Endothelial cell of umbilical vein (primary cell): ENCODE measurements around the gene LAMA4. TPM values are rescaled to one million over a fixed set of nuclear protein-coding genes. Genes with fewer than 3 reads are reported as not detected.
"Not testable (repeated sequence)": the region's sequence is repeated elsewhere in the genome, so short reads cannot be mapped to it uniquely, and the experiment has no call there.

ENCODE experiments used
- BruUV-seq: library from RNA; stranded (reverse); fragments of 400-500 nt; replicated peaks from 2 replicates; lab custom pipeline; 2021; lab: Mats Ljungman, UMichigan
- CTCF ChIA-PET: fragments of 300-600, 350-600 bp; sonication (Branson Sonifier 250); formaldehyde crosslinking; loops from one replicate; lab custom pipeline; 2021; ENCODE audit warnings: antibody characterized with exemption, inconsistent platforms; lab: Charles Lee
- POLR2A ChIA-PET: fragments of 300-600, 350-600 bp; sonication (Branson Sonifier 250); formaldehyde crosslinking; loops from one replicate; lab custom pipeline; 2021; ENCODE audit warnings: antibody characterized with exemption, inconsistent platforms; lab: Charles Lee
- DNase-seq: peaks from one replicate; pipeline ENCODE4 v3.0.0-alpha.2; 2011; ENCODE audit warnings: low read depth, low spot score
- FAIRE-seq: peaks from 2 replicates; lab custom pipeline; 2011; peaks lifted over from hg19 to GRCh38; lab: Jason Lieb, UNC
- H2AFZ ChIP-seq: 2 replicates; pipeline ENCODE4 v1.6.0; 2012; ENCODE audit warnings: low read depth, low read length, control low read depth, inconsistent platforms
- H3K27ac ChIP-seq: 2 replicates; pipeline ENCODE4 v1.5.1; 2011; ENCODE audit warnings: low read depth, mild to moderate bottlenecking, control low read depth, low read length, moderate library complexity; ENCODE audit not compliant: insufficient read depth
- H3K27me3 ChIP-seq, 2 experiments: 2 replicates each; pipeline versions ENCODE4 v1.6.0 to v1.6.1; 2011; ENCODE audit warnings: low read length in 2 of 2, mixed read lengths in 1 of 2; ENCODE audit not compliant: control insufficient read depth in 2 of 2, insufficient read depth in 2 of 2
- H3K36me3 ChIP-seq, 2 experiments: 2 replicates in 1 of 2; 3 replicates in 1 of 2; pipeline ENCODE4 v1.5.1; 2011; ENCODE audit warnings: low read length in 2 of 2, mild to moderate bottlenecking in 1 of 2, moderate library complexity in 1 of 2; ENCODE audit not compliant: control insufficient read depth in 2 of 2, insufficient read depth in 2 of 2; ENCODE audit errors: extremely low read depth in 1 of 2
- H3K4me1 ChIP-seq: 3 replicates; pipeline ENCODE4 v1.5.1; 2011; ENCODE audit warnings: mild to moderate bottlenecking, low read length; ENCODE audit not compliant: control insufficient read depth, insufficient read depth; ENCODE audit errors: extremely low read depth
- H3K4me2 ChIP-seq: 2 replicates; pipeline ENCODE4 v1.6.1; 2011; ENCODE audit warnings: low read length, control low read depth, mixed read lengths; ENCODE audit not compliant: insufficient read depth
- H3K4me3 ChIP-seq, 3 experiments: fragments of 200-600 bp in 1 of 3; sonication (generic), shearing (Covaris generic) in 1 of 3; replicated peaks in 1 of 3; 2 replicates each; pipeline ENCODE4 v1.5.1; 2011 to 2016; ENCODE audit warnings: control low read depth in 3 of 3, low read length in 3 of 3, mild to moderate bottlenecking in 2 of 3, inconsistent platforms in 1 of 3, low read depth in 1 of 3, moderate library complexity in 1 of 3; ENCODE audit not compliant: insufficient read depth in 1 of 3
- H3K79me2 ChIP-seq: 2 replicates; pipeline ENCODE4 v1.6.0; 2012; ENCODE audit warnings: low read length, inconsistent platforms; ENCODE audit not compliant: control insufficient read depth, insufficient read depth
- H3K9ac ChIP-seq: replicated peaks from 2 replicates; pipeline ENCODE3; 2011; ENCODE audit warnings: low read length, control low read depth; ENCODE audit not compliant: insufficient read depth; ENCODE audit errors: extremely low read depth
- H3K9me1 ChIP-seq: replicated peaks from 3 replicates; pipeline ENCODE4 v1.6.0; 2011; ENCODE audit warnings: mild to moderate bottlenecking, low read length; ENCODE audit not compliant: control insufficient read depth, insufficient read depth; ENCODE audit errors: extremely low read depth
- H3K9me3 ChIP-seq: replicated peaks from 2 replicates; pipeline ENCODE4 v1.5.1; 2012; ENCODE audit warnings: low read length, inconsistent platforms; ENCODE audit not compliant: control insufficient read depth, insufficient read depth
- H4K20me1 ChIP-seq: replicated peaks from 2 replicates; pipeline ENCODE3; 2011; ENCODE audit warnings: mild to moderate bottlenecking, low read length; ENCODE audit not compliant: control insufficient read depth, insufficient read depth; ENCODE audit errors: extremely low read depth
- MAX ChIP-seq: IDR thresholded peaks from 2 replicates; pipeline ENCODE4 v1.6.1; 2011; ENCODE audit not compliant: insufficient read depth, insufficient read length
- POLR2AphosphoS5 ChIP-seq: IDR thresholded peaks from 2 replicates; pipeline ENCODE4 v1.6.1; 2012; ENCODE audit warnings: low read depth, mild to moderate bottlenecking, control low read depth, low read length, moderate library complexity; ENCODE audit not compliant: insufficient read depth
- dilution Hi-C: fragments of 300-500 bp; cut with MboI; formaldehyde crosslinking; loops from one replicate; pipeline ENCODE4 v1.15.0; 2019; ENCODE audit warnings: low sequenced_read_pairs; ENCODE audit not compliant: extremely low pct_ligation_motif_present
- intact Hi-C: fragments of 100-400 bp; cut with micrococcal nuclease; formaldehyde crosslinking; loops from one replicate; pipeline ENCODE4 v1.10.0; 2022
- polyA plus RNA-seq, 4 experiments: library from polyadenylated mRNA; depleted of rRNA in 3 of 4; stranded (reverse) in 3 of 4; unstranded in 1 of 4; fragments of >200 nt; gene quantifications; 2 replicates each; pipeline versions ENCODE4 v1.2.1 to v1.2.3, GENCODE V29; 2011 to 2012; ENCODE audit warnings: missing spikeins in 1 of 4
- total RNA-seq: library from RNA; stranded (reverse); gene quantifications from 2 replicates; pipeline ENCODE4 v1.2.3, GENCODE V29; 2021

Gene LAMA4
- total and polyA plus RNA-seq, 2 donors (not counting 3 experiments of a cell fraction or from before 2014, with no cell fraction given): 384 to 629 TPM

GRCh38 chr6:112202639-112203341 lies 51.6 kb downstream of the LAMA4 start:
- Histone ChIP-seq H3K9me1 (no peaks in the 10 kb centered on the region), H3K27me3 (no peaks in the 10 kb centered on the region), H2AFZ (no peak overlapping the region), H3K9ac (peak overlapping the region; percentile 87), H3K4me2 (peak overlapping the region; percentile 37), H3K4me3 (no peak overlapping the region), H3K9me3 (no peaks in the 10 kb centered on the region), H3K79me2 (peaks cover 25% of the 10 kb centered on the region), H3K4me1 (peaks cover 71% of the 10 kb centered on the region), H3K27ac (peak overlapping the region; percentile 87), H3K36me3 (peaks cover 31 to 41% of the 10 kb centered on the region in 2 experiments), H4K20me1 (no peaks in the 10 kb centered on the region)
- no peak for FAIRE-seq
- CTCF ChIA-PET: interaction anchor here (1.1 to 2.7 kb wide), 5 partner anchors 15 to 109 kb away, joined by 3 to 14 read pairs (median 6); partner anchors contain the start of gene LAMA4
- POLR2A ChIA-PET: no interaction called here
- DNase-seq: peak; percentile 54
- TF ChIP-seq MAX (no peak), POLR2AphosphoS5 (peak; percentile 19)
- intact Hi-C loops (no loop called here), dilution Hi-C loops (no loop called here)
- no TSS peak for BruUV-seq

DNA sequence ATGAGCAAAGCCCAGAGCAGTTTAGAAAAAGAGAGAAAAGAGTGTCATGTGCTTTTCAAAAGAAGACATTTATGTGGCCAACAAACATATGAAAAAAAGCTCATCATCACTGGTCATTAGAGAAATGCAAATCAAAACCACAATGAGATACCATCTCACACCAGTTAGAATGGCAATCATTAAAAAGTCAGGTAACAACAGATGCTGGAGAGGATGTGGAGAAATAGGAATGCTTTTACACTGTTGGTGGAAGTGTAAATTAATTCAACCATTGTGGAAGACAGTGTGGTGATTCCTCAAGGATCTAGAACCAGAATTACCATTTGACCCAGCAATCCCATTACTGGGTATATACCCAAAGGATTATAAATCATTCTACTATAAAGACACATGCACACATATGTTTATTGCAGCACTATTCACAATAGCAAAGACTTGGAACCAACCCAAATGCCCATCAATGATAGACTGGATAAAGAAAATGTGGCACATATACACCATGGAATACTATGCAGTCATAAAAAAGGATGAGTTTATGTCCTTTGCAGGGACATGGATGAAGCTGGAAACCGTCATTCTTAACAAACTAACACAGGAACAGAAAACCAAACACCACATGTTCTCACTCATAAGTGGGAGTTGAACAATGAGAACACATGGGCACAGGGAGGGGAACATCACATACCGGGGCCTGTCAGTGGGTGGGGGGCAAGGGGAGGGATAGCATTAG lies 54.0 kb downstream of the LAMA4 start:
- H3K9ac ChIP-seq, H3K9me1 ChIP-seq, H3K4me3 ChIP-seq, intact Hi-C loops, H3K27me3 ChIP-seq, H3K4me2 ChIP-seq, POLR2A ChIA-PET, H2AFZ ChIP-seq, H3K27ac ChIP-seq, H4K20me1 ChIP-seq, dilution Hi-C loops, H3K9me3 ChIP-seq, DNase-seq, BruUV-seq, FAIRE-seq: not testable (repeated sequence)
- peaks cover 47% of the 10 kb centered on the region for H3K4me1 ChIP-seq
- H3K36me3 ChIP-seq: peaks cover 23 to 28% of the 10 kb centered on the region in 2 experiments
- H3K79me2 ChIP-seq: peaks cover 21% of the 10 kb centered on the region
- CTCF ChIA-PET: interaction anchor here (1.6 kb wide), 1 partner anchor 20 kb away, joined by 4 read pairs; no protein-coding TSS in a partner anchor
